ENCODE data around the gene PCED1B.
"Not testable (repeated sequence)": the region's sequence is repeated elsewhere in the genome, so short reads cannot be mapped to it uniquely, and the experiment has no call there.

PCED1B gene

DNA sequence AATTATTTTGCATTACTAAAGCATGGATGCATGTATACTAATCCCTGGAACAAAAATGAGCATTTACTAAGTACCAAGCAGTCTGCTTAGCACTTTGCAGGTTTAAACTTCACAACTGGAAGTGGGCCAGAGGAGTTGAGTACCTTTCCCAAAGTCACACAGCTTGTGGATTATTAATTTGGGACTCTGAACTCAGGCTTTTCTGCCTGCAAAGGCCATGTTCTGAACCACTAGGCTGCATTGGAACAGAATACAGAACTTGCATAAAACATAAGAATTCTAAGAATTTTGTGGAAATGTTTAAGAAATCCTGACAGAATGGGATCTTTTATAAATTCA lies 133.2 kb downstream of the PCED1B start:
- DNase-seq, result no peak

DNA sequence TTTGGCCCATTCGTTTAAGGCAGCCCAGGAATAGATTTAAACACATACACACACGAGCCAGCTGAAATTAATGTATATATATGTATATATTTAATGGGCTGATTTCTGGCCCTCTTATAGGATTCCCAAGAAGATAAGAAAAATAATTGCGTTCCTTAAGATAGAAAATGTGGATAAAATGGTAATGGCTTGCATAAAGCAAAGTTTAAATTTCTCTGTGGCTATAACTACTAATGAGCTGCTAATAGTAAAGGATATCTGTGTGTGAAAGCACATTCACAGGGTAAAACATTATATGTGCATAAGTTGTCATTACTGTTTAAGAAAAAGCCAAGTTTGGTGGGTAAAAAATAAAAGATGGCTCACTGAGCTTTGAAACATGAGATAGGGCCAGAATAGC lies 134.0 kb downstream of the PCED1B start:
- no peak for DNase-seq

GRCh38 chr12:47214001-47214619 lies 134.7 kb downstream of the PCED1B start:
- DNase-seq, result no peak

GRCh38 chr12:47214771-47215170 lies 135.3 kb downstream of the PCED1B start:
- no peak for DNase-seq

DNA sequence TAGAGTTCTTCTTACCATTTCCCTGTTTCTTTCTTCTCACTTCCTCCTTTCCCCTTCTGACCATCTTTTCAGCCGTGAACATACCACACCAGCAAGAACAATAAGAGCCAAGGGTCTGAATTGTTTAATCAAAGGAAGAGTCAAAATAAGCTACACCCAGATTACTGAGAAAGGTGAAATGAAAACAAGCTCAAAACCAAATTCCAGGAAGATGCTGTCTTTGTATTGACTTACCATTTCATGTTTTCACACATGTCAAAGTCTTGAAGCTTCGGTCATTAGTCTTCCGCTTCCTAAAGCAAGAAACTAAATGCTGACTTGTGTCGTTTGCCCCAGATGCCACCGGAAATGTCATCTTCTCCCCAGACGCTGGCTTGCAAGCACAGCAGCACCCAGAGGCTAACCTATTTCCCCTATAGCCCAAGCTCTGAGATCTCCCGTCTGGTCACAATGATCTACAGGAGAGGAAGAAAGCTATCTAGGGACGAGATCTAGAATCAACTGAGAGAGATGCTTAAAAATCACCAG lies 136.8 kb downstream of the PCED1B start:
- no peak for DNase-seq

DNA sequence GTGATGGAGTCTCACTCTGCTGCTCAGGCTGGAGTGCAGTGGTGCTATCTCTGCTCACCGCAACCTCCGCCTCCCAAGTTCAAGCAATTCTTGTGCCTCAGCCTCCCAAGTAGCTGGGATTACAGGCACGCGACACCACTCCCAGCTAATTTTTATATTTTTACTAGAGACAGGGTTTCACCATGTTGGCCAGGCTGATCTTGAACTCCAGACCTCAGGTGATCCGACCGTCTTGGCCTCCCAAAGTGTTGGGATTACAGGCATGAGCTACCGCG lies 138.1 kb downstream of the PCED1B start:
- not testable (repeated sequence) for DNase-seq

- no peak for DNase-seq
Measured at GRCh38 chr12:47218191-47218654, 138.8 kb downstream of the PCED1B start.

GRCh38 chr12:47219243-47219642 lies 139.8 kb downstream of the PCED1B start:
- no peak for DNase-seq

GRCh38 chr12:47221256-47222023 lies 142.0 kb downstream of the PCED1B start:
- no peak for DNase-seq

GRCh38 chr12:47222520-47223030 lies 143.2 kb downstream of the PCED1B start:
- no peak for DNase-seq

DNA sequence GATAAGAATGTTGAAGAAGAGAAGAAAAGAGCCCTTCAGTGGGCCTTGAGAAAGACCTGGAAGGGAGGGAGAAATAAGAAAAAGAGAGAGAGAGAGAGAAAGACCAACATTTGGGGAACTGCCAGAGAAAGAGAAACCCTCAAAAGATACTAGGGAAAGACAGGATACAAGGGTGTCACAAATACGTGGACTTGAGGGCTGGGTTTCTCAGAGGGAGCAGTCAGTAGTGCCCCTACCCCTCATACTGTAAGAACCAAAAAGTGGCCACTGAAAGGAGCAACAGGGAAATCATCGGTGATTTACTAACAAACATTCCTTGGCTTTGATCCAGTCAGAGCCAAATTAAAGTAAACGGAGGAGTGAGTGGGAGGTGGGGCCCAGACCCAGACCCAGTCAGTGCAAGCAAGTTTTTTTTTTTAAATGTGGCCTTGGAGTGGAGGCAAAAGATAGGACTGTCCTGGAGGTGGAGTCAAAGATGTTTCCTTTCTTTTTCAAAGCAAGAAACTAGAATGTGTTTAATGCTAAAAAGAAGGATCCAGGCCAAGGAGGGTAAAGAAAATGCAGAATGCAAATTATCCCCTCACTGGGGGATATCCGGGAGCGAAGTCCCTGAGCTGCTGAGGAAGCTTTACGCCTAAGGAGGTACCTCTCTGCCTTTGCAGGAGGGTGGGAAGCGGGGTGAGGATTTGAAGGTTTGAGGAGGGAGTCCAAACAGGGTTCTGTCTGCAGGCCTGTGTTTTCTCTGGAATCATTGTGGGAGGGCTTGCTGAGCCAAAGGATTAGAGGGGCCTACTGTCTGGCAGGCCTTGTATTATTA lies 143.8 kb downstream of the PCED1B start:
- DNase-seq, result no peak

DNA sequence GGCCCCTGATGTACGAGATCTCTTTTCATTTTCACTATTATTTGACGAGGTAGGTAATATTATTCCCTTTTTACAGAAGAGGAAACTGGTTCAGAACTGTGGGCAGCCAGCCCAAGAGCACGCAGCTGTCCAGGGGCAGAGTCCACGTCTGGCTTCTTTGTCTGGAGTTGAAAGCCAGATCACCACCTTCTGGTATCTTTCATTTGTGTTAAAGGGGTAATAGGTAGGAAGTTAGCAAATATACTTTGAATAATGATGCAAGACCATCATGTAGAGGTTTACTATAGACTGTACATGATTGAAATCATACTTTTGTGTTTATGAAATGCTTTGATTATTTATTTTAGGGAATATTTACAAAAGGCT lies 144.4 kb downstream of the PCED1B start:
- no peak for DNase-seq

GRCh38 chr12:47224563-47225133 lies 145.2 kb downstream of the PCED1B start:
- DNase-seq, result no peak

GRCh38 chr12:47225356-47225755 lies 145.9 kb downstream of the PCED1B start:
- DNase-seq, result no peak

- DNase-seq, result no peak
Measured at GRCh38 chr12:47226199-47226598, 146.8 kb downstream of the PCED1B start.

DNA sequence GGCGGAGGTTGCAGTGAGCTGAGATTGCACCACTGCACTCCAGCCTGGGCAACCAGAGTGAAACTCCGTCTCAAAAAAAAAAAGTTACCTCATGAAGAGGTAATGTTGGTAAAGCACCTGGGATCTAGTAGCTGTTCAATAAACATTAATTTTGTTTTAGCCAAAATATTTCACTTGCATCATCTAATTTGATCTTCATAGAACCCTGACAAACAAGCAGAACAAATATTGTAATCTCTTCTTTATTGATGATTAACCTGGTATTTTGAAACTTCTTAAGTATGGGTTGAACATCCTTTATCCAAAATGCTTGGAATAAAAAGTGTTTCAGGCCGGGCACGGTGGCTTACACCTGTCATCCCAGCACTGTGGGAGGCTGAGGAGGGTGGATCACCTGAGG lies 149.4 kb downstream of the PCED1B start:
- no peak for DNase-seq

- DNase-seq, result no peak
Measured at GRCh38 chr12:47231456-47231855, 152.0 kb downstream of the PCED1B start.

GRCh38 chr12:47234576-47235141 lies 155.2 kb downstream of the PCED1B start:
- DNase-seq, result no peak

- DNase-seq, result no peak
Measured at GRCh38 chr12:47235258-47236040, 156.0 kb downstream of the PCED1B start.

GRCh38 chr12:47236109-47236714 lies 156.8 kb downstream of the PCED1B start:
- no peak for DNase-seq

GRCh38 chr12:47237751-47238211 lies 158.4 kb downstream of the PCED1B start:
- DNase-seq, result no peak

Measured in GOT3 (cell line).